ENCODE data around the gene GSAP.
"Not testable (repeated sequence)": the region's sequence is repeated elsewhere in the genome, so short reads cannot be mapped to it uniquely, and the experiment has no call there.

Gene GSAP

DNA sequence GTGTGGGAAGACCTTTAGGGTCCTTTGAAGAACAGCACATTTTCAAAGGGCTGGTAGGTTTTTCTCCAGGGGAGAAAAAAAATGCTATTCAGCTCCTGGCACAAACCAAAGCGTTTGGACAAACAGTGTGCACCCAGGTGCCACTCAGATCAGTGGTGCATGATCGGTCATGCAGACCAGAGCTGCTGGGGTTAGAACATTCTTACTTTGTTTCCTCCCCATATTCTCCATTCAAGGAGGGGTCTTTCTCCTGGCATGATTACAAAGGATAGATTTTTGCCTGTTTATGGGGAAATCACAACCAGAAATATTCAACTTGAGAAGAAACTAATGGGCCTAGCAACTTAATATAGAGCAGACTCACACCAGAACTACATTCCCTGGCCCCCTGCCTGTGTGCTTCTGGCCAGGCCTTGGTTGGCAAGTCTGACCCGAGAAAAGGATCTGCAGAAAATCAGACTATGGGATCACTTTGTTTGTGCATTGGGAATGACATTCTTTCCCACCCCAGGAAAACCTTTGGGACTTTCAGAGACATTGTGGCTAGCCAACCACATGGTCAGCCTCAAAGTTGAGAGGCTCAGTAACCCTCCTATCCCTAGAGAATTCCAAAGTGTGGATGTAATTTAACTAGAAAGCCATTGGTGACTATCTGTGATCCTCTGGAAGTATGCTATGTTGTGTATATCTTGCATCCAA, 134.2 kb downstream of the GSAP start:
- H3K4me1 ChIP-seq (ENCODE audit: control insufficient read depth, insufficient read depth, low read length), result peaks cover 25% of the 10 kb centered on the region
- H3K9ac ChIP-seq (ENCODE audit: low read length), result no peak overlapping the region
- peaks cover 4% of the 10 kb centered on the region for H3K36me3 ChIP-seq (ENCODE audit: control insufficient read depth, insufficient read depth, low read length)
- no peak overlapping the region for H3K4me3 ChIP-seq (ENCODE audit: low read length)
- no peaks in the 10 kb centered on the region for H3K27me3 ChIP-seq (ENCODE audit: control insufficient read depth, insufficient read depth, low read length)
- H3K27ac ChIP-seq (ENCODE audit: low read depth, low read length), result peak overlapping the region; percentile 44

DNA sequence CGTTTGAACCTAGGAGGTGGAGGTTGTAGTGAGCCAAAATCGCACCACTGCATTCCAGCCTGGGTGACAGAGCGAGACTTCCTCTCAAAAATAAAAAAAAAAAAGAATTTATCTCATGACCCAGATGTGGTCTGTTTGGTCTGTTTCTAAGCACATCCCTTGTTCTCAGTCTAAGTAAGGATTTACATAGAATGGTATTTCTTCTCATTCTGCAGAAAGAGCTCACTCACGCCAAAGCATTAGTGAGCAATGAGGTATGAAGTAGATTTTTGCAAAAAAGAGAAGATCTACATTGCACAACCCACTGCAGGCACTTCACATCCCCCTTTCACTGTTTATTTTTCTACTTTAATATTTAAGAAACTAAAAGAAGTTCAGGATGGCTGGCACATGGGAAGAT, 140.0 kb downstream of the GSAP start:
- Histone ChIP-seq H3K4me3 (ENCODE audit: low read length) (no peak overlapping the region), H3K27ac (ENCODE audit: low read depth, low read length) (no peak overlapping the region), H3K27me3 (ENCODE audit: control insufficient read depth, insufficient read depth, low read length) (no peaks in the 10 kb centered on the region)

DNA sequence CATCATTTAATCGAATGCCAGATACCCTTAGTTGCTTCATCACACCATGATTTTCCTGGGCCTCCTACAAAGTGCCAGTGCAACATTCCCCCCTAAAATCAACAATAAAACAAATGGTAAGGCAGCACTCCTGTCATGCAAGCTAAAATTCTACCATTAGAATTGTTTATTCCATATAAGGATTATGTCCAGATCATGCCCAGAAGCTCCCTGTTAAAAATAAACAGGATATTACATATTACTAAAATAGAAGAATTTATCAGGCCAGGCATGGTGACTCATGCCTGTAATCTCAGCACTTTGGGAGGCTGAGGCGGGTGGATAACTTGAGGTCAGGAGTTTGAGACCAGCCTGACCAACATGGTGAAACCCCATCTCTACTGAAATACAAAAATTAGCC, 140.5 kb downstream of the GSAP start:
- H3K27ac ChIP-seq (ENCODE audit: low read depth, low read length); H3K4me3 ChIP-seq (ENCODE audit: low read length); H3K27me3 ChIP-seq (ENCODE audit: control insufficient read depth, insufficient read depth, low read length); H3K36me3 ChIP-seq (ENCODE audit: control insufficient read depth, insufficient read depth, low read length); H3K4me1 ChIP-seq (ENCODE audit: control insufficient read depth, insufficient read depth, low read length); H3K9ac ChIP-seq (ENCODE audit: low read length): not testable (repeated sequence)

More for the DNA sequence above, 140.0 kb downstream of the GSAP start:
- Histone ChIP-seq H3K4me1 (ENCODE audit: control insufficient read depth, insufficient read depth, low read length) (peaks cover 7% of the 10 kb centered on the region), H3K9ac (ENCODE audit: low read length) (no peak overlapping the region), H3K36me3 (ENCODE audit: control insufficient read depth, insufficient read depth, low read length) (no peaks in the 10 kb centered on the region)

DNA sequence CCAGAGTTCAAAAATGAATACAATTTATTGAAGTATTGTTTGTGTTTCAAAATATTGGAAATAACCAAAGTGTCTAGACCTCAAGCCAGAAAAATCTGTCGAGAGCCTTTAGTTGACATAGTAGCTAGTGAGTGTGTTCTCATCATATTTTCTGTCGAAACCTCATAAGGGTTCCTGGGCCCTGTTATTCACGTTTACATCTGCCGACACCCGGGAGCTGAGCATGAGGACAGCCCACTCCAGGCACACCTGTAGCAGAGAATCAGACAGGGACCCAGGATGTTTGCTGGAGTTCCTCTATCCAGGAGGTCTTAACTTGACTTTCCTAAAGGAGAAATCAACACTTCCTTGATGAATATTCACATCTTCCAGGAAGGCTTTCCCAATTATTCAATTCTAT, 144.4 kb downstream of the GSAP start:
- Histone ChIP-seq H3K27me3 (ENCODE audit: control insufficient read depth, insufficient read depth, low read length) (no peaks in the 10 kb centered on the region), H3K4me3 (ENCODE audit: low read length) (no peak overlapping the region), H3K4me1 (ENCODE audit: control insufficient read depth, insufficient read depth, low read length) (peaks cover 3% of the 10 kb centered on the region), H3K27ac (ENCODE audit: low read depth, low read length) (no peak overlapping the region), H3K36me3 (ENCODE audit: control insufficient read depth, insufficient read depth, low read length) (no peaks in the 10 kb centered on the region), H3K9ac (ENCODE audit: low read length) (no peak overlapping the region)

DNA sequence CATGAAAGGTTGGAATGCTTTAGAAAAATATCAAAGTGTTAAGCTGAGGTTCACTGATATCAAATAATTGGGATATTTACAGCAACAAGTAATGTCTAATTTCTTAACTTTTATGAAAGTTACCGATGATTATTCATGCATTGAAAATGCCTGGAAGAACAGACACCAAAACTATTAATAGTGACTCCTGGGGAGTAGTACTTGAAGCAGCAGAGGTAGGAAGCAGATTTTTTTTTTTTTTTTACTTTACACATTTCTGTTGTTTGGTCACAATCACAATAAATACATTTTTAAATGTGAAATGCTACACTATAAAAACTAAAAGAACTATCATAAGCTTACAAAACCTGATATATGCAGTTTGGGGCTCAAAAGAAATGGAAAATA, 146.1 kb downstream of the GSAP start:
- Histone ChIP-seq H3K4me3 (ENCODE audit: low read length) (no peak overlapping the region), H3K4me1 (ENCODE audit: control insufficient read depth, insufficient read depth, low read length) (peaks cover 3% of the 10 kb centered on the region), H3K27me3 (ENCODE audit: control insufficient read depth, insufficient read depth, low read length) (no peaks in the 10 kb centered on the region), H3K36me3 (ENCODE audit: control insufficient read depth, insufficient read depth, low read length) (no peaks in the 10 kb centered on the region), H3K27ac (ENCODE audit: low read depth, low read length) (no peak overlapping the region), H3K9ac (ENCODE audit: low read length) (no peak overlapping the region)

DNA sequence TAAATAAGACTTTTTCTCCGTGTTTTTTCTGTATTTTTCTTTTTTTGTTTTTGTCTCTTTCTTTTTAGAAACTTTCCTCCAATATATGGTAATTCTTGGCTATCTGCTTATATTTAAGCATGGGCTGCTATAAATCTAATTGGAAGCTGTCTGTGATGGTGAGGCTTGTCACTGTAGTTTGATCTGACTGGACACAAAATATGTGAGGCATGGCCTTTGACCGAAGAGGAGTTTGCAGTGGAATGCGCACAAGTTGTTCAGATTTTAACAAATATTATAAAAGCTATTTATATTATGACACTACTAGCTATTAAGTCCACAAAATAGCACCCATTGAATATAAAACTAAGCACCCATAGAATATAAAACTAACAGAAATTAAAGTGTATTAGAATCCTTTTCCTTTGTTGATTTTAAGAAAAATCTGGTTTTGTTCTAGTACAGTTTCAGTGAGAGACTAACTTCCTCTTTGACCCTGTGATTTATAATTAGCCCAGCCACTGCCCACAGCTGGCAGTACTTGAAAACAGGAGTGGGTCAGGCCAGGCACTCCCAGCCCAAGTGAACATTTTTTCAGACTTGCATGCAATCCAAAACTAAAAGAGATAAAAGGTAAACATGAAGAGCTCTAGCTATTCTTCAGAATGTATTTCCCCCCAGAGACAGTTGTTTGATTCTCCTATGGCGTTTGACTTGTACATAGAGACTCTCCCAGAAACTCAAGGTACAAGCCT, 146.6 kb downstream of the GSAP start:
- peaks cover 3% of the 10 kb centered on the region for H3K4me1 ChIP-seq (ENCODE audit: control insufficient read depth, insufficient read depth, low read length)
- no peaks in the 10 kb centered on the region for H3K27me3 ChIP-seq (ENCODE audit: control insufficient read depth, insufficient read depth, low read length)
- H3K4me3 ChIP-seq (ENCODE audit: low read length), result no peak overlapping the region
- no peak overlapping the region for H3K27ac ChIP-seq (ENCODE audit: low read depth, low read length)
- H3K36me3 ChIP-seq (ENCODE audit: control insufficient read depth, insufficient read depth, low read length), result no peaks in the 10 kb centered on the region
- no peak overlapping the region for H3K9ac ChIP-seq (ENCODE audit: low read length)

DNA sequence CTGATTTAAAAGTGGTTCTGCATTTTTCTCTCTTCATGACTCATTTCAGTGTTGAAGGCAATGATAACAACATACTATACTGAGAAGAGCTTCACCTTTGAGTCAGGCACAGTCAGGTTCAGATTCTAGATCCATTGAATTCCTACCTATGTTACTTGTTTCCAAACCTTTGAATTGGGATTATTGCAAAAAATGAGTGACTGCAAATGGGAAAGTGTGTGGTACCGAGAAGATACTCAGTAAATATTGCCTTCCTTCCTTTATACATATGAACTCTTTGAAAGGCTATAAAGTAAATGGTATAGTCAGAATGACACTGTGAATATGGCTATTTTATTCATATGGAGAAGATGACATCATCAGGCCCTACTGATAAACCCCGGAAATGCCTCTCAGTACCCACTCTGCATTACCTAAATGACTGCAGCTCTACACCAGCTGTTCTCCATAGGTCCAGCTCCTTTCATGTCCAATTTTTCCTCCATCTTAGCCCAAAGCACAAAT, 149.8 kb downstream of the GSAP start:
- H3K27ac ChIP-seq (ENCODE audit: low read depth, low read length), result no peak overlapping the region
- H3K27me3 ChIP-seq (ENCODE audit: control insufficient read depth, insufficient read depth, low read length), result no peaks in the 10 kb centered on the region
- no peak overlapping the region for H3K9ac ChIP-seq (ENCODE audit: low read length)
- peaks cover 3% of the 10 kb centered on the region for H3K4me1 ChIP-seq (ENCODE audit: control insufficient read depth, insufficient read depth, low read length)
- H3K36me3 ChIP-seq (ENCODE audit: control insufficient read depth, insufficient read depth, low read length), result peaks cover 2% of the 10 kb centered on the region
- no peak overlapping the region for H3K4me3 ChIP-seq (ENCODE audit: low read length)

DNA sequence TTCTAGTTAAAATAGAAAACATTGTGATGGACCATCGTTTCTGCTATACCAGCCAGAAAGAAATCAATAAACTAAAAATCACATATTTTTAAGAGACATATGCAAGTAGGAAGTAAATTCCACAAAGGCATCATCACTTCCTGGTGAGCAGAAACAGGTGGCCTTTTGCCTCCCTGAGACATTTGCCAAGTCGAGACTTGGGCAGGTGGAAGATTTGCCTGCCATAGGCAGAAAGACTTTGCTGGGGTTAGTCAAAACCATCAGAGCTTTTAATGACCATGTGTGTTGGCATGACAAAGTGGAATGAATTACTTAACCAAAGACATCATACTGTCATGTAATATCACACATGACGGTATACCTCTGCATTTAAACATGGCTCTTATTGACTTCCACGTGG, 150.5 kb downstream of the GSAP start:
- Histone ChIP-seq H3K36me3 (ENCODE audit: control insufficient read depth, insufficient read depth, low read length) (peaks cover 2% of the 10 kb centered on the region), H3K9ac (ENCODE audit: low read length) (no peak overlapping the region)

DNA sequence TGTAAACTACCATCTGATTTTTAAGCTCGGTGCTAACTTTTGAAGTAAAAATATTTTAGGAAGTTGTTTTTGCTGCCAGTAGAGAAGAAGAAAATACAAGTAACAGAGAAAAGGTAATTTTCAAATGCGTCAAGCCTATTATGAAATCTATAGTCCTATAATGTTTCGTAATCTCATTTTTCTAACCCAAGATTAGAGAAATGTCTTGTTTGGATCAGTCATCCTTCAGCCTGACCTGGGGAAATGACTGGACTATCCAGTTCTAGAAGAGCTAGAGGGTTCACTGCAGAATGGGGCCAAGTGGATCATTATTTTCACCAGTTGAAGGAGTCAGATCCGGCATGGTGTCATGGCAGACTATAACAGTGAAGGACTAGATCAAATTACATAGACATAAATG, 153.8 kb downstream of the GSAP start:
- no peak overlapping the region for H3K4me3 ChIP-seq (ENCODE audit: low read length)
- no peak overlapping the region for H3K27ac ChIP-seq (ENCODE audit: low read depth, low read length)
- no peaks in the 10 kb centered on the region for H3K27me3 ChIP-seq (ENCODE audit: control insufficient read depth, insufficient read depth, low read length)
- no peaks in the 10 kb centered on the region for H3K4me1 ChIP-seq (ENCODE audit: control insufficient read depth, insufficient read depth, low read length)
- H3K9ac ChIP-seq (ENCODE audit: low read length), result no peak overlapping the region
- peaks cover 2% of the 10 kb centered on the region for H3K36me3 ChIP-seq (ENCODE audit: control insufficient read depth, insufficient read depth, low read length)

More for the DNA sequence above, 150.5 kb downstream of the GSAP start:
- Histone ChIP-seq H3K4me3 (ENCODE audit: low read length) (no peak overlapping the region), H3K27me3 (ENCODE audit: control insufficient read depth, insufficient read depth, low read length) (no peaks in the 10 kb centered on the region), H3K4me1 (ENCODE audit: control insufficient read depth, insufficient read depth, low read length) (peaks cover 3% of the 10 kb centered on the region), H3K27ac (ENCODE audit: low read depth, low read length) (no peak overlapping the region)
